ENCODE measurements around the gene CGA. TPM values are rescaled to one million over a fixed set of nuclear protein-coding genes. Genes with fewer than 3 reads are reported as not detected.
"Not testable (repeated sequence)": the region's sequence is repeated elsewhere in the genome, so short reads cannot be mapped to it uniquely, and the experiment has no call there.

The CGA gene
- not detected for total RNA-seq
- long read RNA-seq, result 0 reads

GRCh38 chr6:87095087-87095509 lies at the start of gene CGA:
Gene CGA (minus strand): TSS chr6:87095106. CDS start chr6:87088200, 6,906 bp downstream.
- ATAC-seq (ENCODE audit: poor library complexity), result no peak
- DNase-seq, result no peak
- intact Hi-C loops (cut with DNase I), result no loop called here

GRCh38 chr6:87139927-87140326 lies 45.0 kb upstream of the CGA start:
- intact Hi-C loops (cut with DNase I), result not testable (repeated sequence)

GRCh38 chr6:87139236-87139635 lies 44.3 kb upstream of the CGA start:
- ATAC-seq (ENCODE audit: poor library complexity) (peak; percentile 57), DNase-seq (no peak)
- intact Hi-C loops (cut with DNase I), result no loop called here

More at GRCh38 chr6:87139927-87140326, 45.0 kb upstream of the CGA start:
- ATAC-seq (ENCODE audit: poor library complexity); DNase-seq: not testable (repeated sequence)

- intact Hi-C loops (cut with DNase I), result no loop called here
- ATAC-seq (ENCODE audit: poor library complexity), result no peak
These were observed 42.1 kb upstream of the CGA start for GRCh38 chr6:87136963-87137362.

GRCh38 chr6:87127737-87128136 lies 32.8 kb upstream of the CGA start:
- no peak for DNase-seq
- intact Hi-C loops (cut with DNase I), result no loop called here

More at GRCh38 chr6:87136963-87137362, 42.1 kb upstream of the CGA start:
- no peak for DNase-seq

GRCh38 chr6:87126501-87126900 lies 31.6 kb upstream of the CGA start:
- ATAC-seq (ENCODE audit: poor library complexity), result no peak
- DNase-seq, result no peak
- intact Hi-C loops (cut with DNase I), result no loop called here

More at GRCh38 chr6:87127737-87128136, 32.8 kb upstream of the CGA start:
- ATAC-seq (ENCODE audit: poor library complexity), result no peak

- no peak for DNase-seq
- no peak for ATAC-seq (ENCODE audit: poor library complexity)
- intact Hi-C loops (cut with DNase I), result no loop called here
These were observed 29.2 kb upstream of the CGA start for GRCh38 chr6:87124074-87124473.

- intact Hi-C loops (cut with DNase I), result no loop called here
- ATAC-seq (ENCODE audit: poor library complexity) (no peak), DNase-seq (no peak)
These were observed 27.6 kb upstream of the CGA start for GRCh38 chr6:87122477-87122876.

GRCh38 chr6:87118054-87118453 lies 23.1 kb upstream of the CGA start:
- ATAC-seq (ENCODE audit: poor library complexity), result no peak
- intact Hi-C loops (cut with DNase I), result no loop called here
- no peak for DNase-seq

GRCh38 chr6:87116922-87117321 lies 22.0 kb upstream of the CGA start:
- intact Hi-C loops (cut with DNase I), result no loop called here
- no peak for ATAC-seq (ENCODE audit: poor library complexity)
- DNase-seq, result no peak

GRCh38 chr6:87115402-87116135 lies 20.7 kb upstream of the CGA start:
- ATAC-seq (ENCODE audit: poor library complexity), result no peak
- DNase-seq, result no peak
- intact Hi-C loops (cut with DNase I), result no loop called here

GRCh38 chr6:87110636-87111035 lies 15.7 kb upstream of the CGA start:
- DNase-seq, result no peak
- no peak for ATAC-seq (ENCODE audit: poor library complexity)

GRCh38 chr6:87105823-87106222 lies 10.9 kb upstream of the CGA start:
- DNase-seq (no peak), ATAC-seq (ENCODE audit: poor library complexity) (no peak)
- intact Hi-C loops (cut with DNase I), result no loop called here

More at GRCh38 chr6:87110636-87111035, 15.7 kb upstream of the CGA start:
- intact Hi-C loops (cut with DNase I), result no loop called here

- intact Hi-C loops (cut with DNase I), result no loop called here
- DNase-seq (no peak), ATAC-seq (ENCODE audit: poor library complexity) (no peak)
These were observed 9.8 kb upstream of the CGA start for GRCh38 chr6:87104667-87105066.

- intact Hi-C loops (cut with DNase I), result no loop called here
- DNase-seq (no peak), ATAC-seq (ENCODE audit: poor library complexity) (no peak)
These were observed 9.2 kb upstream of the CGA start for GRCh38 chr6:87103977-87104601.

- intact Hi-C loops (cut with DNase I), result no loop called here
- DNase-seq (no peak), ATAC-seq (ENCODE audit: poor library complexity) (peak; percentile 95)
These were observed 7.3 kb upstream of the CGA start for GRCh38 chr6:87102151-87102621.

GRCh38 chr6:87101067-87101466 lies 6.2 kb upstream of the CGA start:
- intact Hi-C loops (cut with DNase I), result no loop called here
- ATAC-seq (ENCODE audit: poor library complexity), result no peak
- no peak for DNase-seq

- ATAC-seq (ENCODE audit: poor library complexity) (no peak), DNase-seq (no peak)
- intact Hi-C loops (cut with DNase I), result no loop called here
These were observed 5.3 kb upstream of the CGA start for GRCh38 chr6:87100216-87100615.

- ATAC-seq (ENCODE audit: poor library complexity), result no peak
- DNase-seq, result no peak
- intact Hi-C loops (cut with DNase I), result no loop called here
These were observed 4.6 kb upstream of the CGA start for GRCh38 chr6:87099472-87099871.

- intact Hi-C loops (cut with DNase I), result no loop called here
- ATAC-seq (ENCODE audit: poor library complexity) (no peak), DNase-seq (no peak)
These were observed 330 bp downstream of the CGA start for GRCh38 chr6:87094576-87094975.

Data from Right ventricle myocardium superior (tissue), 1 donor.